ENCODE measurements around the gene LPIN3.

LPIN3 gene

GRCh38 chr20:41393705-41394066 is 53.1 kb downstream of the LPIN3 start:
- no peak for DNase-seq (ENCODE audit: low read depth)

- no peak for DNase-seq (ENCODE audit: low read depth)
These were observed 53.5 kb downstream of the LPIN3 start for GRCh38 chr20:41394081-41394480.

- DNase-seq (ENCODE audit: low read depth) = no peak
These were observed 54.5 kb downstream of the LPIN3 start for GRCh38 chr20:41394931-41395666.

- DNase-seq (ENCODE audit: low read depth) = no peak
These were observed 55.3 kb downstream of the LPIN3 start for GRCh38 chr20:41395667-41396664.

DNA sequence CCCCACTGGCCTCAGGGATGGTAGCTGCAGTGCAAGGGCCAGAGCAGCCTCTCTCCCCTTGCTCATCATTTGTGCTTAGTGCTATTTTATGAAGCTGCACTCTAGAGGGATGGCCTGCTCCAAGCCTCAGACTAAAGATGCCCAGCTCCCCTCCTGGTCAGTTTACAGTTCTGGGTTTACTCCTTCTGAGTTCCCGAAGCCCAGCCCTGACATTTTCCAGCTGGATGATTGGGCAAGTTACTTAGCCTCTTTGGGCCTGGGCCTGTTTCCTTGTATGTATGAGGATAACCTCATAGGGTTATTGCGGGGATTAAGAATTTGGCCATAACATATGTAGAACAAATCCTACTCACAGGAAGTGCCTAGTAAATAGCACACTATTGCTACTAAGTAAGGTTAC is 57.8 kb downstream of the LPIN3 start:
- no peak for DNase-seq (ENCODE audit: low read depth)

- no peak for DNase-seq (ENCODE audit: low read depth)
These were observed 63.0 kb downstream of the LPIN3 start for GRCh38 chr20:41403604-41404003.

DNA sequence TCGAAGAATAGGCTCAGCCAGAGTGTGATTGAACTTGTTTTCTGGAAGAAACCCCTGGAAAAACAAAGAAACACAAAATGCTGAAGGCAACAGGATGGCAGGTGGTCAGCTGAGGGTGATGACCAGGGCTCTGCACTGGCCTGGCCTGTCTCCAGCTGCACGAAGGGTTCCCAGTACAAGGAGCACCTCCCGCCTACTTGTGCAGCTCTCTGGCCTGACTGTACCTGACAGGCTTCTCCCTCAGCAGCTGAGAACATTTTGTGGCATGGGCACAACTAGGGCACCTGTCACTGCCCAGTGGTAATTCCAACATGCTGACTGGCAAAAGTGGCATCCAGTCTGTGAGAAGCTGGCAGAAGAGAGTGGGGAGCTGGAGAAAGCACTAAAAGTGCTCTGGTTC is 64.8 kb downstream of the LPIN3 start:
- no peak for DNase-seq (ENCODE audit: low read depth)

GRCh38 chr20:41406353-41406752 is 65.7 kb downstream of the LPIN3 start:
- DNase-seq (ENCODE audit: low read depth) = no peak

- no peak for DNase-seq (ENCODE audit: low read depth)
These were observed 66.3 kb downstream of the LPIN3 start for GRCh38 chr20:41406896-41407444.

DNA sequence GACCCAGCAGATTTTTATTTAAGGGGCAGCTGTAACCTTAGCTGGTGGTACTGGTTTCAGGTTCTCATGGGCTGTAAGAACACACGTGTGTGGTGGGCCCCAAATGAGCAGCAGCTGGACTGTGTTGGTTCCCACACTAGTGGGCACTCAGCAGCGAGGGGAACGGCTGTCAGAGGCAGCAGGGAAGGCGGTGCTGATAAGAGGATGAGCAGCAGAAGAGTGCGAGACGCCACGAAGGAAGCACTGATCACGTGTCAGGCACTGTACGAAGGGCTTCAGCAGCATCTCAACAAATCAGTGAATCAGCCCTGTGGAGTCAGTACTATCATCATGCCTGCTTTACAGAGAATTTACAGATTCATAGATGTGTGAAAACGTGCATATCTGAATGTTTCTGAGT is 67.0 kb downstream of the LPIN3 start:
- no peak for DNase-seq (ENCODE audit: low read depth)

- DNase-seq (ENCODE audit: low read depth) = no peak
These were observed 67.7 kb downstream of the LPIN3 start for GRCh38 chr20:41408156-41408794.

- no peak for DNase-seq (ENCODE audit: low read depth)
These were observed 68.4 kb downstream of the LPIN3 start for GRCh38 chr20:41408986-41409385.

Measured in non-pigmented ciliary epithelial cell (primary cell).